Cortex of kidney (tissue), 1 donor: Measurements from ENCODE around the gene SFXN5.
"Not testable (repeated sequence)": the region's sequence is repeated elsewhere in the genome, so short reads cannot be mapped to it uniquely, and the experiment has no call there.

Source experiments
- DNase-seq: peaks from one replicate; lab custom pipeline; 2025; lab: John Stamatoyannopoulos, UW

The SFXN5 gene

GRCh38 chr2:73078457-73079411 lies 7.2 kb upstream of the SFXN5 start:
- DNase-seq: no peak

DNA sequence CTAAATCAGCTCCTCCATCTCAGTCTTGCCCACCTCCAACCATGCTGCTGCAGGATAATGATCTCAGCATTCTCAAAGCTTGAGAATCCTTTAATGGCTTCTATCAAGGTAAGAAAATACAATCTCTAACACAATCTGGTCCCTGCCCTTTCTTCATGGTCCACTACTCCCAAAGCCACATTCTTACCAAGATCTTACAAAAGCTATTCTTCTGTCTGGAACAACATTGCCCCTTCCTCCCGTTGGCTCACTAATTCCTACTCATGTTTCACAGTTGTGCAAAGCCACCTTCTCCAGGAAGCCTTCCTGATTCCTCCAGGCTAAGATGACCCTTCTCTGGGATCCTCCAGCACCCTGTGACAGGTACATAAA lies 5.9 kb upstream of the SFXN5 start:
- DNase-seq: no peak

DNA sequence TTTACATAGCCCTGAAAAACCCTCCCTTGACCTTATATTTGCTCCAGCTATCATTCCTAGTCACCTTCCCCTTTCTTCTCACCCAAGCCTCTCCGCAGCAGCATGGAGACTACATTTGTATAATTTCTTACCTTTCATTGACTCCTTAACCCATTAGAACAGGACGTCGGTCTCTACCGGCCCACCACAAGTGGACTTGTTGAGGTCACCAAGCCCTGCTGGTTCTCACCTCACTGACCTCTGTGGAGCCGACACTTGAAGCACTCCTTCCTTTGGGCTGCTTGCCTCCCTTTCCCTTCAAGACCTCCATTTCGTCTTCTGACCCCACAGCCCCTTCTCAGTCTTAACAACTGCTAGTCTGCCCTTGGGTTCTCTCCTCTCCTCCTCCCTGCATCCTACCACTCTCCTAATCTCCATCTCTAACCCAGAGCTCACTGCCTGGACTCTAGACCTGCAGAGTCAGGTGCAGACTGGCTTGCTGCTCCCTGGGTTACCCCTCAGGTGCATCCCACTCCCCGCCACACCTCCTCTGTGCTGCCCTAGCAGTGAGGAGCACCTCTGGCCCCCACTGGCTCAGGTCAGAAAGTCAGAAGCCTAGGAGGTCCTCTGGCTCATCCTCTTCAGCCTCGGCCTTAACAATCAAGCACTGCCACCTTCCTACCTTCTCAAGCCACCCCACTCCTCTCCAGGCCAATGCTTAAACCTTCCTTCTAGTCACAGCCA lies 5.3 kb upstream of the SFXN5 start:
- DNase-seq: no peak

DNA sequence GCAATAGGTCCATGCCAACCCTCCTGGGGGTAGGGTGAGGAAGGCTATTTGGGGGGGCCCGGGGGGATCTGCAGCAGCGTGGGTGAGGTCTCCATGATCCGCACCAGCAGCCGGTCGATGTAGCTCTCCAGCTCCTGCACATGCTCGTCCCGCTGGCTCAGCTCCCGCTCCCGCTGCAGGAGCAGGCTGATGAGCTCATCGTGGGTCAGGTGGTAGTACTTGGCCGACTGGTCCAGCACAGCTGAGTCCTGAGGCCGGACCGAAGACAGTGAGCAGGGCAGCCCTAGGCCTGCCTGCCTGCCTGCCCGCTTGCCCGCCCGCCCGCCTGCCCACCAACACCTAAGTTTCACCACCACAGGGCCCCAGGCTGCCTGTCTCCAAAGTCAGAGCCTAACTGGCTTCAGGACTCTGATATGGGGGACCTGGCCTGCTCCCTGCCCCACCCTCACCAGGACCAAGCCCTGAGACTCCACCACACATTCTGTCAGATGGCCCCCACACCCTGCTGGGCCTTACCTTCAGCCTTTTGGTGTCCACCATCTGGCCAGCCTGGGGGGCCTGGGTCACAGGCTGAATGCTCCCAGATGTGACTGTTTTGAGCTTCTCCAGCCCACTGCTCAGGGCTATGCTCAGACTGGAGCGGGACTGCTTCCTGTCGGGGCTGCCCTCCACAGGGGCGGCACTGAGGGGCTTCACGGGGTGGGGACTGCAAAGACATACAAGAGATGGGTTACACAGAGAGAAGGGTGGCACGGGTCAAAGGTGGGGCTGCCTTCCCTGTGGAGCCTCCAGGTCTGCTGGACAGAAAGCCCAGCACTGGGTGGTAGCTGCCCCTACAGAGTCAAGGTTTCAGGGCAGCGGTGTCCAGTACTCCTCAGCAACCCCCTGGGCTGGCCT lies 4.2 kb upstream of the SFXN5 start:
- DNase-seq: no peak

DNA sequence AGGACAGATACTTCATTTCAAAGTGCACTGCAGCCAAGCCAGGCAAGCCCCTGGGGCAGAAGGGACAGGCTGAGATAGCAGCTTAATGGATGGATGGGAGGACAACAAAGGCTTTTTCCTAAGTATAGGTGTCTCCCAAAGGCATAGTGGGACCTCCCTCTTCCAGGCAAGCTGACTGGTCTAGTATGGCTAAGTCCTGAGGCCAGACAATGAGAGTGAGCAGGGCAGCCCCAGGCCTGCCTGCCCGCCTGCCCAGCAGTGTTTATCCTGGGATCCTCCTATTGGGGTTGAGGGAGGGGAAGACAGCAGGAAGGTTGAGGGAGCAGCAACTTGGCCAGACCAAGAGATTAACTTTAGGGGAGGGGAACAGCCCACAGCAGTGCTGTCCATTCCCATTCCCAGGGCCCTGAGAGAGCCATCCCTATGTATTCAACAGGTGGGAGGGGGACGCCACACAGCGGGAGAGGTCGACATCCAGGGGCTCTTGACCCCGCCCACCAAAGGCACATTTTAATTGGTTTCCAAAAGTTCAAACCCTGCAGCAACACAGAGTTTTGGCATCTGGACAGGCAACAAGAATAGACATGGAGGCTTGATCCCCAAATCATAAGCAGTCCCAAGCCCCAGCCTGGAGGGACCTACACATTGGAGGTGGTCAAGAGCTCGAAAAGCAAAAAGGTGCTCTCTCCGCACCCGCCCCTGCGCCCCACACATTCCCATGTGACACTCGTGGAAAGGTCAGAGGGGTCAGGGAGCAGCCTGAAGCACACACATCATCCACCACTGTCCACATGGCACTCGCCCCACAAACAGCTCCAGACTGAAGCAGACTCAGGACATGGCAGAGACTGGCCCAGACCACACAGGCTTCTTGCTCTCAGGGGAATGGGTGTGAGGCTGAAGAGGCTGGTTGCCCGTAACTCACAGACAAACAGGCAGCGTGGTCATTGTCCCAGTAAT lies 2.9 kb upstream of the SFXN5 start:
- no peak for DNase-seq

- DNase-seq: no peak
These were observed 904 bp upstream of the SFXN5 start for GRCh38 chr2:73072416-73072815.

DNA sequence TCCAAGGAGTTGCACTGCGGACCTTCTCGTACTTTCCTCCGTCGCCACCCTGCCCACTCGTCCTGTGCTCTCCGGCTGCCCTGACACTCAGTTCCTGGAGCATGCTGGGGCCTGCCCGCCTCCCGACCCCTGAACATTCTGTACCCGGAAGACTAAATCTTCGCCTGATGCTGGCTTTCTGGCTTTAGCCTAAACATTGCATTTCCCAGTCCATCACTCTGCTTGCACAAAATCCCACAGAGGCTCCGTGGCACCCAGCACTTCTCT lies 550 bp upstream of the SFXN5 start:
- no peak for DNase-seq

DNA sequence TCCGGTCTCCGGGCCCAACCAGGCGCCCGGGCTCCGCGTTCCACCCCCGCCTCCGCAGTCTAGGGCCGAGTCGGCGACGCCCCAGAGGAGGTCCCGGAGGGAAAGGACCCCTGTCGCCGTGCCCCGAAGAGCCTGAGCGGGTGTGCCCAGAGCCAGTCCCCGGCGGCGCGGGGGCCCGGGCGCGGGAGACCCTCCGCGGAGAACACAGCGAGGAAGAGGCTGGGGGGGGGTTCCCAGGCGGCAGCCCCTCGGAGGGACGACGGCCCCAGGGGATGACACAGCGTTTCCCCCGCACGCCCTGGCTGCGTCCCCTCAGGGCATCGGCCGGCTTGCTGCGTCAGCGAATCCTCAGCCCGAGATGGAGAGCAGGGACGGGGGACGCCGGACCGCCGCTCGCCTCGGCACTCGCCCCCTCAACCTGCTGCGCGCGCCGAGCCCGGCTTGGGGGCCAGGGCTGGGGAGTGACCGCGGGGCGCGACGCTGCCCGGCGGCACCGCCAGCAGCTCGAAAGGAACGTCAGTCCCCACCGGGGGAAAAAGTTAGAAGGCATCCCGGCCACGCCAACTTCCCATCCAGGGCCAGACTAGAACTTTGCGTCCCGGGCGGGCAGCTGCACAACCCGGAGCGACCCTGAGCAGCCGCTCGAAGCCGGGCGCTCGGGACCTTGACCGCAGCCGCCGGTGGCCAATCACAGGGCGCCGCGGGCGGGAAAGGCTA lies 711 bp downstream of the SFXN5 start:
- peak; percentile 98 for DNase-seq

GRCh38 chr2:73069855-73070642 lies 1.5 kb downstream of the SFXN5 start:
- DNase-seq: no peak

GRCh38 chr2:73069041-73069854 lies 2.3 kb downstream of the SFXN5 start:
- no peak for DNase-seq

DNA sequence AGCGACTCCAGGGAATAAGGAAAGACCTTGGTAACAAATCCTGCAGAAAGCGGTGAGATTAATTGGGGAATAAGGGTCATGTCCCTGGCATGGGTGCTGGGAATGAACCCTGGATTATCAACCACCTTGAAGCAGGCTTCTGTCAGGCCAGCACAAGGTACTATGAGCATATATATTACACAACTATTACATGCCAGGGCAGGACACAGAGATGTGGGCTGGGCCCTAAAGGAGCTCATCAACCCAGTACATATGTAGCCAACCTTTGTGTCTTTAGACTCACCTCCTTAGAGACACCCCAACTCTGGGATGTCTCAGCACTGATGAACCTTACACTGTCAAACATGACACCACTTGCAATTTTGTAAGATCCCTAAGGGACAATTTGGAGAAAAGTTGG lies 3.4 kb downstream of the SFXN5 start:
- no peak for DNase-seq

GRCh38 chr2:73067043-73067442 lies 4.5 kb downstream of the SFXN5 start:
- no peak for DNase-seq

- DNase-seq: not testable (repeated sequence)
These were observed 6.4 kb downstream of the SFXN5 start for GRCh38 chr2:73065070-73065469.

GRCh38 chr2:73063909-73064875 lies 7.3 kb downstream of the SFXN5 start:
- DNase-seq: no peak

DNA sequence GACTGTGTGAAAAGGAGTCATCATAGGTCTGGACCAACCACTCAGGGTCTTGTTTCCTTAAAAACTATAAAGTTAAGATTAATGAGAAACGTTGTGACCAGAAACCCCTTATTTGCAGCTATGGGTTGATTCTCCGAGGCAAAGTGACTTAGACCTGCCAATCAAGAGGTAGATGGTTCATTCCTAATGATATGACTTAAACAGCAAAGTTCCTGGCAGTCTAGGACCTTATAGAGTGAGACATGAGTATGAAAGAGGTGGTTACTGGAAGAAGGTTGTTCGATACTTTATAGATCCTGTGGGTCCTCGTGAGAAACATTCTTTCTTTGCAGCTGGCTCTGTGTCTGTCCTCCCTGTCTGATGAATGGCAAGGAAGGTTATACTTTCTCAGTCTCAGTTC lies 8.0 kb downstream of the SFXN5 start:
- no peak for DNase-seq

GRCh38 chr2:73059106-73059505 lies 12.4 kb downstream of the SFXN5 start:
- DNase-seq: no peak

DNA sequence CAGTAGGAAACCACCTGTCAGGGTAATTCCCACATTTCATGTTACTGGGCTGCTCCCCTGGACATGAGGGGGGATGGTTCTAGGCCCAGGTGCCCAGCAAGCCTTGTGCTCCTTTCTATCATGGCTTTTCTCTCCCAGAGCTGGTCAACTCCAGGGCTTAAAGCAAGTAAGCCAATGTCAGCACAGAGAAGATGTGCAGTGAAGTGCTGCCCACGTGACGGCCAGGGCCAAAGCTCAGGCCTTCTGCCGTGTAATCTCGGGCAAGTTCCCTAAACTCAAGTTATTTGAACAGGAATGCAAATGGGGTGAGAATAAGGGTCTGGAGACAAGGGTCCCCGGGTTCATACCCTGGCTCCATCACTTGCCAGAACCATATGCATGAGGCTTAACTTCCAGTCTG lies 16.5 kb downstream of the SFXN5 start:
- DNase-seq: no peak
